Breast epithelium (tissue), 4 donors: Measurements from ENCODE around the gene RAMP3. TPM values are rescaled to one million over a fixed set of nuclear protein-coding genes. Genes with fewer than 3 reads are reported as not detected.
A peak's percentile ranks its signal among the peaks of the same experiment; 100 is the strongest.

Experiments
- DNase-seq, 2 donors: peaks; one replicate each; pipeline ENCODE4 v3.0.0-alpha.2; 2019; ENCODE audit warnings: low spot score in 2 of 2
- H3K27ac ChIP-seq, 2 donors: fragments of 200-600 bp; sonication (generic) in 1 of 2; one replicate each; pipeline ENCODE4 v1.5.1; 2016 to 2019; ENCODE audit warnings: mild to moderate bottlenecking in 1 of 2
- H3K27me3 ChIP-seq, 2 donors: fragments of 200-600 bp; sonication (generic) in 1 of 2; one replicate each; pipeline versions ENCODE4 v1.5.1 to v1.6.0; 2017 to 2019; ENCODE audit warnings: control low read depth in 1 of 2, mild to moderate bottlenecking in 1 of 2
- H3K36me3 ChIP-seq: fragments of 200-600 bp; one replicate; pipeline ENCODE4 v1.5.1; 2019
- H3K4me1 ChIP-seq, 2 donors: fragments of 200-600 bp; sonication (generic); one replicate each; pipeline ENCODE4 v1.5.1; 2016 to 2019; ENCODE audit warnings: control low read depth in 1 of 2
- H3K4me3 ChIP-seq, 3 donors: fragments of 200-600 bp; sonication (generic); 1 replicate in 2 of 3; 2 replicates in 1 of 3; pipeline ENCODE4 v1.5.1; 2016 to 2019; ENCODE audit warnings: mild to moderate bottlenecking in 3 of 3, moderate library complexity in 2 of 3
- H3K9me3 ChIP-seq, 2 donors: fragments of 200-600 bp; sonication (generic) in 1 of 2; one replicate each; pipeline ENCODE4 v1.5.1; 2016 to 2019; ENCODE audit warnings: control low read depth in 1 of 2
- CTCF ChIP-seq, 3 donors: fragments of 450-650 bp; IDR thresholded peaks; one replicate each; pipeline ENCODE4 v1.5.1; 2016 to 2017; ENCODE audit warnings: antibody characterized with exemption in 3 of 3, mild to moderate bottlenecking in 3 of 3, moderate library complexity in 3 of 3
- POLR2A ChIP-seq: fragments of 450-650 bp; IDR thresholded peaks from one replicate; pipeline ENCODE4 v1.6.1; 2016; ENCODE audit warnings: antibody characterized with exemption, mild to moderate bottlenecking, moderate library complexity
- POLR2AphosphoS5 ChIP-seq, 3 donors: sonication (generic); formaldehyde crosslinking; IDR thresholded peaks; one replicate each; pipeline ENCODE4 v1.6.1; 2017; ENCODE audit warnings: antibody characterized with exemption in 3 of 3
- intact Hi-C: fragments of 100-400 bp; cut with DNase I; formaldehyde crosslinking; loops from one replicate; pipeline ENCODE4 v1.15.1; 2023; ENCODE audit warnings: low total_unique reads
- total RNA-seq, 3 donors: library from RNA; depleted of rRNA; stranded (reverse); fragments of >200 nt; gene quantifications; one replicate each; pipeline ENCODE4 v1.1.0, GENCODE V29; 2016

Gene RAMP3
- total RNA-seq, 3 donors from 2014 or later, result 11.7 to 103 (median 76.8) TPM

- no peak overlapping the region for H3K4me3 ChIP-seq
- no peak for TF ChIP-seq CTCF (IDR thresholded peaks at IDR 0.05)
- TF ChIP-seq POLR2AphosphoS5 (IDR thresholded peaks at IDR 0.05), result no peak
- TF ChIP-seq POLR2A, result no peak
- no peaks in the 10 kb centered on the region for H3K27me3 ChIP-seq
- H3K36me3 ChIP-seq, result no peaks in the 10 kb centered on the region
- no peak overlapping the region for H3K27ac ChIP-seq
- peak; percentile 2 to 35 for DNase-seq
- no peaks in the 10 kb centered on the region for H3K4me1 ChIP-seq
- intact Hi-C loops, result no loop called here
- no peaks in the 10 kb centered on the region for H3K9me3 ChIP-seq
Measured at GRCh38 chr7:45187946-45188411, 30.4 kb downstream of the RAMP3 start.

GRCh38 chr7:45188736-45189135 lies 31.1 kb downstream of the RAMP3 start:
- no peaks in the 10 kb centered on the region for H3K9me3 ChIP-seq
- no peak overlapping the region for H3K4me3 ChIP-seq
- DNase-seq, result peak in 1 of 2 donors; percentile 25
- H3K4me1 ChIP-seq, result no peaks in the 10 kb centered on the region
- no peak overlapping the region for H3K27ac ChIP-seq
- H3K27me3 ChIP-seq, result no peaks in the 10 kb centered on the region
- H3K36me3 ChIP-seq, result no peaks in the 10 kb centered on the region
- intact Hi-C loops, result no loop called here
- TF ChIP-seq CTCF (IDR thresholded peaks at IDR 0.05) (no peak), POLR2AphosphoS5 (IDR thresholded peaks at IDR 0.05) (no peak), POLR2A (no peak)

- Histone ChIP-seq H3K27me3 (no peaks in the 10 kb centered on the region), H3K4me1 (no peaks in the 10 kb centered on the region), H3K36me3 (no peaks in the 10 kb centered on the region), H3K4me3 (no peak overlapping the region), H3K27ac (no peak overlapping the region), H3K9me3 (no peaks in the 10 kb centered on the region)
- intact Hi-C loops, result no loop called here
- peak in 1 of 2 donors; percentile 27 for DNase-seq
- TF ChIP-seq CTCF (IDR thresholded peaks at IDR 0.05) (no peak), POLR2A (no peak), POLR2AphosphoS5 (IDR thresholded peaks at IDR 0.05) (no peak)
Measured at GRCh38 chr7:45189151-45189970, 31.8 kb downstream of the RAMP3 start.

- Histone ChIP-seq H3K9me3 (no peaks in the 10 kb centered on the region), H3K4me1 (no peaks in the 10 kb centered on the region), H3K27me3 (no peaks in the 10 kb centered on the region), H3K4me3 (peak overlapping the region in 1 of 3 donors; percentile 22), H3K36me3 (no peaks in the 10 kb centered on the region), H3K27ac (peak overlapping the region in 1 of 2 donors; percentile 32)
- no peak for TF ChIP-seq POLR2AphosphoS5 (IDR thresholded peaks at IDR 0.05)
- TF ChIP-seq POLR2A, result no peak
- no peak for TF ChIP-seq CTCF (IDR thresholded peaks at IDR 0.05)
- no peak for DNase-seq
- intact Hi-C loops, result no loop called here
Measured at GRCh38 chr7:45190406-45191165, 33.0 kb downstream of the RAMP3 start.

- no peaks in the 10 kb centered on the region for H3K36me3 ChIP-seq
- TF ChIP-seq POLR2A (no peak), CTCF (IDR thresholded peaks at IDR 0.05) (no peak), POLR2AphosphoS5 (IDR thresholded peaks at IDR 0.05) (no peak)
- no peaks in the 10 kb centered on the region for H3K9me3 ChIP-seq
- peak overlapping the region in 1 of 3 donors; percentile 22 for H3K4me3 ChIP-seq
- H3K27me3 ChIP-seq, result no peaks in the 10 kb centered on the region
- no peak for DNase-seq
- no peaks in the 10 kb centered on the region for H3K4me1 ChIP-seq
- intact Hi-C loops, result no loop called here
- no peak overlapping the region for H3K27ac ChIP-seq
Measured at GRCh38 chr7:45191396-45191795, 33.8 kb downstream of the RAMP3 start.
